ENCODE results near the gene BBS2. TPM values are rescaled to one million over a fixed set of nuclear protein-coding genes. Genes with fewer than 3 reads are reported as not detected.

The BBS2 gene
- total RNA-seq, 4 donors from 2014 or later: 38.7 to 171 (median 41.2) TPM

DNA sequence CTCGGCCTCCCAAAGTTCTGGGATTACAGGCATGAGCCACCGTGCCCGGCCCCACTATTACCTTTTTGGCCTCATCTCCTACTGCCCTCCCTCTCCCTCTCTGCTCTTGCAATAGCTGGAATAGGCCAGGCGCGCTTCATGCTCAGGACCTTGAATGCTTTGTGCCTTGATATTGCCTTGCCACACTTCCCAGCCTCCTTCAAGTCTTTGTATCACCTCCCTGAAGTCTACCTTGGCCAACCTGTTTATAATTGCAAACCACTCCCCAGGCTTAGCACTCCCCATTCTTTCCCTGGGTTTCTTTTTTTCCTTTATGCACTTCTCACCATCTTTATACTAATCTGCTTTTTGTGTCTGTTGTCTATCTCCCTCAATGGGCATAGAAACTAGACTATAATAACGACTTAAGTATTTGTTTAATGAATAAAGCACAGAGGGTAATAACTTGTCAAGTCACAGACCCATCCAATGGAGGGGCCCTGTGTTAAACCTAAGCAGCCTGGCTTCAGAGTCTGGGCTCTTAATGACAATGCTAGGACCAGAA, 61.8 kb downstream of the BBS2 start:
- intact Hi-C loops (cut with DNase I; ENCODE audit: low total_unique reads) (no loop called here), in situ Hi-C loops (cut with MboI; ENCODE audit: low pct_ligation_motif_present in 1 of 4, low pct_unique_long_range_greater_than_20kb in 1 of 4, low sequenced_read_pairs in 3 of 4) (no loop called here)
- Histone ChIP-seq H3K4me1 (peaks cover 0 to 5% (median 2%) of the 10 kb centered on the region in 4 donors), H3K27me3 (no peaks in the 10 kb centered on the region), H3K9me3 (no peaks in the 10 kb centered on the region), H3K27ac (no peak overlapping the region), H3K36me3 (peaks cover 0 to 43% (median 18%) of the 10 kb centered on the region in 4 donors), H3K4me3 (no peak overlapping the region)
- no peak for TF ChIP-seq POLR2AphosphoS5 (IDR thresholded peaks at IDR 0.05)
- no peak for TF ChIP-seq CTCF (IDR thresholded peaks at IDR 0.05)
- TF ChIP-seq POLR2A (IDR thresholded peaks at IDR 0.05): no peak
- no peak for TF ChIP-seq EP300 (IDR thresholded peaks at IDR 0.05; ENCODE audit: low read depth)
- DNase-seq: no peak
- 94 to 96% methylated on average over 6 of the region's 6 CpGs for WGBS, 2 donors (ENCODE audit: low coverage in 1 of 2)

DNA sequence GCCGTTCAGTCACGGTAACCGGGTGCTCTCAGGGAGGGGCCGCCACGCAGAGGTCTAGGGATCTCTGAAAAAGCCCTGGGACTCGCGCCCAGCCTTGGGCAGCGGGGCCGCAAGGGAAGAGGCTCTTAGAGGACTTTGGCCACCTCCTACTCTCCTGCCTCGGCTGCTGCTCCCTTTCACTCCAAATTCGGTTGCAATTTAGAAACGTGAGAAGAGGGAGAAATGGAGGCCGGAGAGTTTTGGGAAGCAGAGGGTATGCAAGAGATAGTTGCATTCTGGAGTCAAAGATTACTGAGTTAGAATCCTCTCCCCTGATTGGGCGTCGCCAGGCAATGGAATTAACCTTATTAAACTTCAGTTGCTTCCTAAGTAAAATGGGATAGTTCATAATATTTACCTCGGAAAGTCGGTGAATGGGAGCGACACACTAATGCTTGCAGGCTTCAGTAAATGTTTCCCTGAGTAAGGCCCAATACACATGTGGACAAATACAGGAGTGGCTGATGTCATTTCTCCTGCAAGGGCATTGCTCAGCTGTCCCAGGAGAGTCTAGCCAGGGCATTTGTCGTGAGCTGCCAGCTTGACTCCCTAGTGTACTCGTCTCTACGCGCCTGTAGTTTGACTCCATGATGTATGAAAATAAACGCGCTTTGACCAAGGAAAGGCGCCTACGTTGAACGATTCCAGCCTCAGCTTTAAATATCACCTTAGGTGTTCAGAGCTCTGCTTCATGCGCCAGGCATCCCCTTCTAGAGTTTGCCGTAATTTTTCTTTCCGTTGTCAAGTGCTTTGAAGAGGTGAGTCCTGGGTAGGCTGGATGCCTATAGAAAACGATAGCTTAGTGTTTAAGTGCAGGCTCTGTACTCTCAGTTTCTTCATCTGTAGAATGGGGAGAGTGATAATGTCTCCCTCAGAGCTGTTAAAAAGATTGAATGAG, 67.8 kb downstream of the BBS2 start:
- intact Hi-C loops (cut with DNase I; ENCODE audit: low total_unique reads): no loop called here
- WGBS, 2 donors (ENCODE audit: low coverage in 1 of 2): 3% methylated on average over 31 of the region's 31 CpGs; no CpG with 5 or more reads in 1 of the 2 donors
- H3K4me1 ChIP-seq: peaks cover 20 to 43% (median 26%) of the 10 kb centered on the region in 4 donors
- H3K9me3 ChIP-seq: no peaks in the 10 kb centered on the region
- peaks cover 0 to 29% (median 7%) of the 10 kb centered on the region in 4 donors for H3K36me3 ChIP-seq
- no peaks in the 10 kb centered on the region for H3K27me3 ChIP-seq
- peak overlapping the region; percentile 86 to 93 (median 91) for H3K27ac ChIP-seq
- TF ChIP-seq CTCF (IDR thresholded peaks at IDR 0.05) (no peak), POLR2AphosphoS5 (IDR thresholded peaks at IDR 0.05) (peak in 1 of 3 donors; percentile 13), EP300 (IDR thresholded peaks at IDR 0.05; ENCODE audit: low read depth) (no peak), POLR2A (IDR thresholded peaks at IDR 0.05) (no peak)
- DNase-seq: peak; percentile 26
- H3K4me3 ChIP-seq: peak overlapping the region; percentile 58 to 85 (median 74)
- in situ Hi-C loops (cut with MboI; ENCODE audit: low pct_ligation_motif_present in 1 of 4, low pct_unique_long_range_greater_than_20kb in 1 of 4, low sequenced_read_pairs in 3 of 4): no loop called here

DNA sequence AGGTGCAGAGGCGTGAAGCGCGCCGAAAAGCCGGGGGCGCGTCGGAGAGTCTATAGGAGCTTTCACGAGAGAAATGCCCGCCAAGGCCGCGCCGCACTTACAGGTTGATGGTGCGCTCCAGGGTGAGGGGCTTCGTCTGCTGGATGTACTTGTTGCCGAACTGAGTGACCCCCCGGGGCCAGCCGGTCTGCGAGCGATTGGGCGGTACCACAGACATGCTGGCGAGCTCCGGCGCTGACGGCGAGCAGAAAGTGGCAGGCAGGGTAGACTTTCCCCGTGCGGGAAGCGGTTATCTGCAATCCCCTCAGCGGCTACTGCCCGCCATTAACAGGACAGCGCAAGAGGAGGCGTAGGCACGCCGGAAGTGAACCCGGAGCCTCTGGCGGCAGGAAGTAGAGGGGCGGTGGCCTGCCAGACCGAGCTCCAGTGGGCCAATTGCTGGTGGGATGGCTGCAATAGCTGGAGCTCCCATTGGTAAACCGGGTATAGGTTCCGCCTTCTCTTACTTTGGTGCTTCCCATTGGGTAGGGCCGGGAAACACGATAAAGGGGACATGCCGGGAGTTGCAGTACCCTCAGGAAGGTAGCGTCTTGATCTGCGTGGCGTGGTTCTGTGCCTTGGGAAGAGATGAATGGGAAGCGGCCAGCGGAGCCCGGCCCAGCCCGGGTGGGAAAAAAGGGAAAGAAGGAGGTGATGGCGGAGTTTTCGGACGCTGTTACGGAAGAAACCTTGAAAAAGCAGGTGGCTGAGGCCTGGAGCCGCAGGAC, 68.7 kb downstream of the BBS2 start, which contains the start of the genes NUDT21 and OGFOD1:
Gene NUDT21, minus strand, starts transcription at position 347 of the 767 bp plus-strand sequence. Its CDS starts 130 bp downstream, at position 217.
Gene OGFOD1, plus strand, starts transcription at position 569 of the 767 bp plus-strand sequence. Its CDS starts 59 bp downstream, at position 628.
- in situ Hi-C loops (cut with MboI; ENCODE audit: low pct_ligation_motif_present in 1 of 4, low pct_unique_long_range_greater_than_20kb in 1 of 4, low sequenced_read_pairs in 3 of 4) (no loop called here), intact Hi-C loops (cut with DNase I; ENCODE audit: low total_unique reads) (no loop called here)
- WGBS, 2 donors (ENCODE audit: low coverage in 1 of 2): 0 to 1% methylated on average over 15 to 56 of the region's 56 CpGs
- H3K27ac ChIP-seq: peak within 1 kb of the TSS; percentile 86 to 93 (median 91)
- no peaks in the 10 kb centered on the region for H3K9me3 ChIP-seq
- DNase-seq: peak; percentile 95
- no peaks in the 10 kb centered on the region for H3K27me3 ChIP-seq
- H3K4me1 ChIP-seq: peaks cover 20 to 43% (median 26%) of the 10 kb centered on the region in 4 donors
- H3K36me3 ChIP-seq: peaks cover 0 to 27% (median 7%) of the 10 kb centered on the region in 4 donors
- TF ChIP-seq EP300 (IDR thresholded peaks at IDR 0.05; ENCODE audit: low read depth) (no peak), CTCF (IDR thresholded peaks at IDR 0.05) (no peak), POLR2A (IDR thresholded peaks at IDR 0.05) (peak; percentile 75), POLR2AphosphoS5 (IDR thresholded peaks at IDR 0.05) (peak; percentile 77 to 84 (median 79))
- peak within 1 kb of the TSS; percentile 58 to 85 (median 84) for H3K4me3 ChIP-seq

All from transverse colon (tissue), 4 donors.